GM19455 (cell line): ENCODE data around the gene CLCNKA.
"Not testable (repeated sequence)": the region's sequence is repeated elsewhere in the genome, so short reads cannot be mapped to it uniquely, and the experiment has no call there.

Source experiments
- ATAC-seq: cut with Tn5 transposase; IDR thresholded peaks from one replicate; pipeline ENCODE4 v1.9.1; 2021; ENCODE audit not compliant: unreplicated experiment

CLCNKA gene

DNA sequence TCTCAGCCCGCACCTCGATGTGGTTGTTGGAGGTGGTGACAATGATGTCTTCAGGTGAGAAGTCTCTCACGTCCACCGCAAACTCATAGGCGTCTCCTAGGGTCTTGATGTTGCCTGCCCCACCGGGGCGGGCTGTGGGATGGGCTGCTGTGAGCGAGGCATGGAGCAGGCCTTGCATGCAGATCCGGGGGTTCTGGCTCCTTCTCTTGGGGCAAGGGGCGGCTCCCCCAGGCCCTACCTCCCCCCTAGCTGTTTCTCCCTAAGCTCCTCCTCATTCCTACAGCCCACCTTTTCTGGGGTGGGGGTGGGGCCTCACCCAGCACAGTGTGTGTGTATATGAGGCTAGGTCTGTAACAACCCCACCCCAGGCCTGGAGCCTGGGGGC lies 4.8 kb upstream of the CLCNKA start:
- no peak for ATAC-seq

DNA sequence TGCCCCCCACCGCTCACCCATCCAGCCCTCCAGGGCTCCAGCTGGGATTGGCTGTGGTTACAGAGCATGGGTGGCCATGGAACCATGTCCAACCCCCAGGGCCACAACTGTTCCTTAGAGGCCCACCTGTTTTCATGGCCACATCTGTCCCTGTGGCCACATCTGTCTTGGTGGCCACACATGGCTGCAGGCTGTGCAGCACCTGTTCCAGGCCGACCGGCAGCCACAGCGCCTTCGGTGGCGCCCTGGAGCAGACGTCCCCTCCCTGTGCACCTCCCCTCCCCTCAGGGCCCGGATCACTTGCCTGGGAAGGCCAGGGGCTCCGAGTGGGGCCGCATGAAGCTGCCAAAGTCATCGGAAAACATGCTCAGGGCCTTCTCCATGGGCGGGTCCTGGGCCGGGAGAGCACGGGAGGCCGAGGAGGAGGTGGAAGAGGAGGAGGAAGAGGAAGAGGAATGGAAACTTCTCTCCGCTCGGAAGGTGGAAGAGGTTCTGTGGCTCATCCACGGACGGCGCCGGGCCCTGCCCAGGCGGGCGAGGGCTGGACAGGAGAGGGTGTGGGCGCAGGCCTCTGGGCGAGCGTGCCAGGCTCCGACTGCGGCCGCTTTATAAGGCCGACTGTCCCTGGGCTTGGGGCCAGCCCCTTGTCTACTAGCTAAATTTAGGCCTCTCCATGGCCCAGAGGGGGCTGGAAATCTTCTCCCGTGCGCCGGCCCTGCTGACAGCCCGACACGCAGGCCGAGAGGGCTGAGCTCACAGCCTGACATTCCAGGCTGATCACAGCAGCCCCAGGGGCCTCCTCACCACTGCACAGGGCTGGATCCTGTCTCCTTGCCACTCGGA lies 4.2 kb upstream of the CLCNKA start, which contains the start of gene HSPB7:
HSPB7 (minus strand) TSS at position 583 of the 843 bp plus-strand sequence; CDS start at position 503, 80 bp downstream.
- ATAC-seq, result no peak

DNA sequence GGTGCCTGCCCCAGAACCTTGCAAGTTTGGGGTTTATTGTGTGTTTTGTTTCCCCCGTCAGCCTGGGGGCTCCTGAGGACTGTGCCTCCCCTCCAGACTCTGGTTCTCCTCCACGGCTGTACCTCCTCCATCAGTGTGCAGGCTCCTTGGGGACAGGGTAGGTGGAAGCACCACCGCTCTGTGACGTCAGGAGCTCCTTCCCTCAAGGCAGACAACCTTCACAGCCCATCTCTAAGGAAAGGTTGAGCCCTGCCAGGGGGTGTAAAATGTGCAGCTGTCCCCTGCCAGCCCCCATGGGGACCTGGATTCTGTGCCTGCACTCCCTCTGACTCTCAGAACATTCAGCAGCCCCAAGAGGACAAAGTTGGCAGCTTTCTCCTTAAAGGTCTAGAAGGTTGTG lies 3.5 kb upstream of the CLCNKA start:
- no peak for ATAC-seq

DNA sequence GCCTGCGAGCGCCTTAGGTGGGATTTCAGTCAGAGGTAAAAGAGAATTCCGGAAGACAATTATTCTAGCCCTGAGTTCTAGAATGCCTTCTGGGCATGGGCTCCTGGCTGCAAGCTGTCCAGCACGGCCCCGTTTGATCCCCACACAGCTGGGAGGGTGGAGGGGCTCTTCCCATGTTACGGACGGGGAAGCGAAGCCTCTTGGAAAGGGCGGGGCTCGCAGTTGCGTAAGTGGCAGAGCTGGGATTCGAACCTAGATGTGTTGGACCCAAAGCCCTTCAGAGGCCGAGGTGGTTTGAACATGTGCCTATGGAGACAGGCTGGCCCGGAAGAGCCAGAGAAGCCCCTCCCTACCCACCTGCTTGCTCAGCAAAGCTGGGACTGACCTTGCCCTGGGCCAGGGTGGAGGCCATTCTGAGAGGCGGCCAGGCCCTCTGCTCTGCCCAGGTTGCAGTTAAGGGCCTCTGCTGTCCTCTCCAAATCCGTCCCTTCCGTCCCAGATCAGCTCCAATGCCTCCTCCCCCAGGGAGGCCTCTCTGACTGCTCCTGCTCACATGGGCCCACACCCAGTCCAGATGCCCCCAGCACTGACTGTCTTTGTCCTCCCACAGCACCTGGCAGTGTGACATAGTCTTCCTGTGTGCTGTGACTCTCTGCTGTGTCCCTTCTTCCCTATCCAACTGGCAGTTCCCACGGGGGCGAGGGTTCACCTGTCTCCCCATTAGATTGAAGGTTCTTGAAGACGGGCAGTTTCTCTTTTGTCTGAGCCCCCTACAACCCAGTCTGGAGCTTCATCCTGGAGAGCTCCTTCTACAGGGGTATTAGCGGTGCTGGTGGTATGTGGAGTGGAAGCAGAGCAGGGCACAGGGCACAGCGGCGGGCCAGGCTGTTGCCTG lies 2.8 kb upstream of the CLCNKA start:
- no peak for ATAC-seq

GRCh38 chr1:16019644-16020277 lies 2.1 kb upstream of the CLCNKA start:
- ATAC-seq, result no peak

DNA sequence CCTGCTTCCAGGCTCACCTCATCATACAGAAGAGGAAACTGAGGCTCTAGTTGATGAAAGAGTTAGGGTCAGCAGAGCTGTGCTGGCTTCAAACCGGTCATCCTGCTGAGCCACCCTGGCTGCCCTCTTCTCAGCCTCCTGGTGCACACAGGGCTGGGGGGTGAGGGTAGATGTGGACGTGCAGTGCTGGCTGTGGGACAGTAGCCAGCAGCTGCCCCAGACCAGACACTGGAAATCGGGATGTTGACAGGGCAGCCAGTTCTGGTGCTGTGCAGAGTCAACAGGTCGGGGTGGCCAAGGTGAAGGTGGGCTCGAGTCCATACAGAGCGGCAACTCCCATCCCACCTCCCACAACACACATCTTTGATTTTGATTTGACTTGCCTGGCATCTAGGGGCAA lies 1.5 kb upstream of the CLCNKA start:
- ATAC-seq, result no peak

DNA sequence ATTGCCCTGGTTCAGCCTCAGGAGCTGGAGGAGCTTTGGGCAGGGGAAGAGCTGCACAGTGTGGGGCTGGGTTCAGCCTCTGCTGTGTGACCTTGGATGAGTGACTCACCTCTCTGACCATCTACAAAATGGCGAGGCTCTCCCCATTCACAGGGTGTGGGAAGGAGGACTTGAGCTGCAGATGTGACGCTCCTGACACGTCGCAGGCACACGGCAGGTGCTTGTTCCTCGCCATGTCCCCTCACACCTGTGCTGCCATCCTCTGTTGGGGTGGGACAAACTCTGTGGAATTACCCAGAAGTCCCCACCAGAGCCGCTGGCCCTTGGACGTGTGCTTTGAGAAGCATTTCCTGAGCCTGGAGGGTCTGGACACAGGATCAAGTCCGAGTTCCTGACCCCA lies 958 bp upstream of the CLCNKA start:
- not testable (repeated sequence) for ATAC-seq

- no peak for ATAC-seq
These were observed 557 bp downstream of the CLCNKA start for GRCh38 chr1:16022393-16022792.

DNA sequence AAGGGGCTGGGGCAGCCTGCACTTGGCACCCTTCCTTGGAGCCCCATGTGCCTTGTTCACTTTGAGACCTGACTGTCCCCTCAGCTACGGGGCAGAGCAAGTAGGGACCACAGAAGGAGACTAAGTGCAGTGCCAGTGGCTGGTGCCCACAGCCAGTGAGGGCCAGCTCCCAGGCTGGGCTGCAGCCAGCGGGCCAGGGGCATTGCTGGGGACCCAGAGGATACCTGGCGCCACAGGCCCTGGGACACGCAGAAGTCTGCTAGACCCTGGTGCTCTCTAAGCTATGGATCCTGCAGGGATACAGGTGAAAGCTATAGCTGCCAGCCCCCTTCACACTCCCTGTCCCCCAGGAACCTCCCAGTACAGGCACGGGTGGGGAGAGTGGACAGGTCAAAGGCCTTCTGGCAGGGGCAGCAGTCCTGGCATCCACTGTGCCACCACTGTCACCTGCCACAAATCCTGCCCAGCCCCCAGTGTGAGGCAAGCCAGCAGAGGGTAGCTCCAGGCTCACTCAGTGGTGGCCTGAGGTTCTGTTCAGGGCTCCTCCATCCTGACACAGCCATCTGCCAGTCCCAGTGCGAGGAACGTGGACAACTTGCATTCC lies 1.3 kb downstream of the CLCNKA start:
- ATAC-seq, result no peak

- not testable (repeated sequence) for ATAC-seq
These were observed 4.5 kb downstream of the CLCNKA start for GRCh38 chr1:16026302-16026701.

DNA sequence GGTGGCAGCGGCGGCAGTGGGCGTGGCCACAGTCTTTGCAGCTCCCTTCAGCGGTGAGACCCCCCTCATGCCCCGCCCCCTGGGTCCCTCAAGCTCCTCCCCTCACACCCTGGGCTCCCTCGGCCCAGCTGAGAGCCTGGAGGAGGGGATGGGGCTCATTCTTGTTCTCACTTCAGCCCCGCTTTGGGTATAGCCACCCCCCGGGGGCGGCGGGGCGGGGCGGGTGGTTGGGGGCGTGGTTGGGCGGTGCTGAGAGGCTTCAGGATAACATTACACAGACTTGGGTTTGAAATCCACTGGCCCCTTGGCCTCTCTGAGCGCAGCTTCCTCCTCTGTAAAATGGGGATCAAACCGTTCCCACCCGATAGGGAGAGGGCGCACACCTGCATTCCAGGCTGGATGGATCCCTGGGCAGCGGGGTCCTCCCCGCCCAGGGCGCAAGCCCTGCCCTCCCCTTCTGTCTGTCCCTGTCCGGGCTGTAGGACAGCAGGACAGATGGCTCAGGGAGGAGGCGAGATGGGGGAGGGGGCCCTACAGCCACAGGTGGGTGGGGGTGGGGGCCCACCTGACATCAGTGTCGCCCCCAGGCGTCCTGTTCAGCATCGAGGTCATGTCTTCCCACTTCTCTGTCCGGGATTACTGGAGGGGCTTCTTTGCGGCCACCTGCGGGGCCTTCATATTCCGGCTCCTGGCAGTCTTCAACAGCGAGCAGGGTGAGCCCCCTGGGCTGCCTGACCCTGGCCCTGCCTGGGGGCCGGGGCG lies 5.1 kb downstream of the CLCNKA start:
- ATAC-seq, result no peak

DNA sequence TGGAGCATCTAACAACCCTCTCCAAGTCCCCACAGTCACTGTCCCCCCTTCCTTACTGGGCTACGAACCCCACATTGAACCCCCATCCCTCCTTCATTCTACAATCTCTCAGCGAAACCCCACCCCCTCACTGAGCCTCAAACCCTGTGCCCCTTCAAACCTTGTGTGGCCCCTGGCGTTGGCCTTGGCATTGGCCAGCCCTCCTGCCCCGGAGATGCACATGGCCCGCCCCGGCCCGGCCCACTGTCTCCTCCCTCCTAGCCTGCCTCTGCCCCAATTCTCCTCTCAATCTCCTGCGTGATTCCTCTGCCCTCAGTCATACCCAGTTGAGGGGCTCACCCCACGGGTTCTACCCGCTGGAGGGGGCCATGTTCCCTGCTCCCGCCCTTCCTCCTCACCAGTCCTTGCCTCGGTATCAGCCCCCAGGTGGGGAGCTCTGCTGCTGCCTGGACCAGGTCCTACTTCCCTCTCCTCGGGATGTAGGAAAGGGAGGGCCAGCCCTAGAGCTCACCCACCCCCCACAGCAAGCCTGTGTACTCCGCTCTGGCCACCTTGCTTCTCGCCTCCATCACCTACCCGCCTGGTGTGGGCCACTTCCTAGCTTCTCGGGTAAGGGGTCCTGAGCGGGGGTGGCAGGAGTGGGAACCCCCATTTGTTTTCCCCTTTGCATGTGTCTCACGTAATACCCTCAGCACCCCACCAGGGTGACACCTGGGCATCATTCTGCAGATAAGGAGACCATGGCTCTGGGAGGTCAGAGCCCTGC lies 6.6 kb downstream of the CLCNKA start:
- ATAC-seq, result no peak

DNA sequence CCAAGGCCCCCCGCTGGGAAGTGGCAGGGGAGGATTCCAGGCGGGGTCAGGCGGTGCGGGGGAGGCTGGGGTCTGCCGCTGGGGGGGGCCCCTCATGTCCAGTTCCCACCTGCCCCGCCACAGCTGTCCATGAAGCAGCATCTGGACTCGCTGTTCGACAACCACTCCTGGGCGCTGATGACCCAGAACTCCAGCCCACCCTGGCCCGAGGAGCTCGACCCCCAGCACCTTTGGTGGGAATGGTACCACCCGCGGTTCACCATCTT lies 7.1 kb downstream of the CLCNKA start:
- not testable (repeated sequence) for ATAC-seq

GRCh38 chr1:16029288-16029687 lies 7.5 kb downstream of the CLCNKA start:
- ATAC-seq, result no peak

DNA sequence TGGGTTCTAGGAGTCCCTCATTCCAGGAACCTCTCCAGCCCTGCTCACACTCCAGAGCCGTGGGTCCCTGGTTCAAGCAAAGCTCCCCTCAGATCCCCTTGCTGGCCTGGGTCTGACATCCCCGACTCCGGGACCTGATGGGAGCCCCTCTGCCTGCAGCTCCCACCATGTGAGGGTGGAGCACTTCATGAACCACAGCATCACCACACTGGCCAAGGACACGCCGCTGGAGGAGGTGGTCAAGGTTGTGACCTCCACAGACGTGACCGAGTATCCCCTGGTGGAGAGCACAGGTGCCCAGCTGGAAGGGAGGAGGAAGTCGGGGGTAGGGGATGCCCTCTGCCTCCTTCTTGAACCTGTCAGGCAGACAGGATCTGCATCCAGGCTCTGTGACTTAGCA lies 9.7 kb downstream of the CLCNKA start:
- ATAC-seq, result no peak

- ATAC-seq, result no peak
These were observed 10.7 kb downstream of the CLCNKA start for GRCh38 chr1:16032388-16033102.

DNA sequence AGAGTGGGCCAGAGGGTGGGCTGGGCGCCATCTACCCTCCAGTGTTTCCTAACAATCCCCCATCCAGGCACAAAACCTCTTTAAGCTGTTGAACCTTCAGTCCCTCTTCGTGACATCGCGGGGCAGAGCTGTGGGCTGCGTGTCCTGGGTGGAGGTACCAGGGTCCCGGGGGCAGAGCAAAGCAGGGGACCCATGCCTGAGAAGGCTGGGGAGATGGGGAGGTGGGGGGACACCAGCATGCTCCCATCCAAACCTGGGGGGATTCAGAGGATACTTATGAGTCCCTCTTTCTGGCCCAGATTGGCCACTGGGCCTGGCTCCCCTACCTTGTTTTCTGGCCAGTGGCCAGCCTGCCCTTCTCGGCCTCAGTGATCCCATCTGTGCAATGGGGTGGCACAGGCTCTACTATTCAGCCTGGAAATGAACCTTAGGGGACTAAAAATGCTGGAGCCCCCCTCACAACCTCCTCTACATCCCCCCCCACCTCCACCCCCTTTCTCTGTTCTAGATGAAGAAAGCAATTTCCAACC lies 11.3 kb downstream of the CLCNKA start:
- not testable (repeated sequence) for ATAC-seq

- ATAC-seq, result not testable (repeated sequence)
These were observed 14.6 kb downstream of the CLCNKA start for GRCh38 chr1:16036461-16036860.

GRCh38 chr1:16038620-16038912 lies 16.7 kb downstream of the CLCNKA start:
- ATAC-seq, result no peak
